Mucosa of stomach (tissue), 1 donor: ENCODE data around the gene PRPF6.
"Not testable (repeated sequence)": the region's sequence is repeated elsewhere in the genome, so short reads cannot be mapped to it uniquely, and the experiment has no call there.

ENCODE experiments used
- H3K27me3 ChIP-seq: one replicate; pipeline ENCODE4 v1.7.0; 2013; ENCODE audit warnings: mild to moderate bottlenecking, low read length; ENCODE audit not compliant: control insufficient read depth, insufficient read depth
- H3K36me3 ChIP-seq: one replicate; pipeline ENCODE4 v1.7.0; 2013; ENCODE audit warnings: low read length; ENCODE audit not compliant: control insufficient read depth, insufficient read depth
- H3K4me1 ChIP-seq: one replicate; pipeline ENCODE4 v1.7.0; 2013; ENCODE audit warnings: mild to moderate bottlenecking, low read length; ENCODE audit not compliant: control insufficient read depth, insufficient read depth
- H3K4me3 ChIP-seq: one replicate; pipeline ENCODE4 v1.7.0; 2013; ENCODE audit warnings: low read length
- H3K9ac ChIP-seq: one replicate; pipeline ENCODE4 v1.7.0; 2013; ENCODE audit warnings: mild to moderate bottlenecking, low read length, moderate library complexity
- H3K9me3 ChIP-seq: one replicate; pipeline ENCODE4 v1.7.0; 2013; ENCODE audit warnings: mild to moderate bottlenecking, low read length, moderate library complexity; ENCODE audit not compliant: control insufficient read depth
- donor health status: Pancreatic carcinoma.

PRPF6 gene

DNA sequence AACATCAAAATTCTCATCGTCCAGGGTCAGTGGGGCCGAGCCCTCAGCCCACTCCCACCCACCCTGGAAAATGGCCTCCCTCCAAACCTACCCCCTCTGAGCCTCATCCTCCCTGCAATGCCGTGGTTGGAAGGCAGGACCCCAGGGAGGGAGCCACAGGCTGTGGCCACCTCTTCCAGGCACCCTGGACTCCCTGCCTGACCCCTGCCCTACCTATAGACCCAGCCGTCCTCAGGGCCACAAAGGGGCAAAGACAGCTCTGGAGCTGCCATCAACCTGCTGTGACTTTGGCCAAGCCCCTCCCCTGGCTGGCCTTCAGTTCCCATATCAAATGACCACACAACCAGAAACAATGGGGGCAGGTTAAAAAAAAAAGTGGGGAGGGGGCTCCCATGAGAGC, 22.5 kb upstream of the PRPF6 start:
- H3K27me3 ChIP-seq = no peaks in the 10 kb centered on the region
- H3K4me3 ChIP-seq = no peak overlapping the region
- peaks cover 36% of the 10 kb centered on the region for H3K4me1 ChIP-seq
- H3K36me3 ChIP-seq = no peaks in the 10 kb centered on the region
- no peaks in the 10 kb centered on the region for H3K9me3 ChIP-seq
- H3K9ac ChIP-seq = no peak overlapping the region

DNA sequence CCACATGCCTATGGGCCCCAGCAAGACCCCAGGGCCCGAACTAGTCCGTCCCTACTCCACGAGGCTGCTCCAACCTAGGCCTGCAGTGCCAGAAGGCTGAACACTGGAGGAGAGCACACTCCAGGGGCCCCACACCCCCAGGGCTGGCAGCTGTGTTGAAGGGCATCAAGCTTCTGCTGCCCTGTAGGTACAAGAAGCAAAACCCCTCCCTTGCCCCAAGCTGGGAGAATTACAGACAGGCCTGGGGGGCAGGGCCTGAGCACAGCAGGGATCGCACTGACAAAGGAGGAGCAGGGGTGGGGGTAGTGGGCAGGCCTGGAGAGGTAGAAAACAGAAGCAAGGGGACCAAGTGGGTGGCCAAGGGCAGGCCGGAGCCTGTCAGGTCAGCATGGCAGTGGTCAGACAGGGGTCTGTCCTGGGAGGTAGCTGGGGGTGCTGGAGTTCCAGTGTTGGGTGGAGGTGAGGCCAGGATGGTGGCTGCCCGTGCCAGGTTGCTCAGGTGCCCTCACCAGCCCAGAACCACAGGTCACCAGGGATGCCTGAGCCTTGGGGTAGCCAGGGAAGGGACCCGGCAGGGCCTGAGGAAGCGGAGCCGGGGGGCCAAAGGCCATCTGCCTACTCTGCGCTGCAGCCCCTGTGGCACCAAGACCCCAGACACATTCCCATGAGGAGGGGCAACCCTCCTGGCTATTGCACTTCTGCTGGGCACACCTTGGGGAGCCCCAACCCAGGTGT, 21.8 kb upstream of the PRPF6 start:
- Histone ChIP-seq H3K9ac (no peak overlapping the region), H3K4me3 (no peak overlapping the region), H3K4me1 (peaks cover 29% of the 10 kb centered on the region), H3K27me3 (no peaks in the 10 kb centered on the region), H3K36me3 (no peaks in the 10 kb centered on the region), H3K9me3 (no peaks in the 10 kb centered on the region)

DNA sequence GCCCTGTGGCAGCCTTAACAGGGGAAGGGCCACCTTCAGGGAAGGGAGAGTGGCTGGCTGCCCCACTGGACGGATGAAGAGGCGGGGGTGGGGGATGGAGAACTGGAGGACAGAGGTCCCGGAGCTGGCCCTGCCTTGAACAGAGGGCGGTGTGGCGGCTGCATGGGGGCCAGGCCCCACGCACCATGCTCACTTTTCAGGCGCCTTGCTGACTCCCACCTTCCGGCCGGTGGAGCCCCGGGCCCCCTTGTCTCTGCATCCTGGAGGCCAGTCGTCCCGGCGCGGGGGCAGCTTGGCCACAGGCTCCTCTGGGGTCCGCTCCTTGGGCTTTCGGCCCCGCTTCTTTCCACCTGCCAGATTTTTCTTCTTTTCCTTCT, 21.2 kb upstream of the PRPF6 start:
- Histone ChIP-seq H3K9me3 (no peaks in the 10 kb centered on the region), H3K9ac (no peak overlapping the region)

DNA sequence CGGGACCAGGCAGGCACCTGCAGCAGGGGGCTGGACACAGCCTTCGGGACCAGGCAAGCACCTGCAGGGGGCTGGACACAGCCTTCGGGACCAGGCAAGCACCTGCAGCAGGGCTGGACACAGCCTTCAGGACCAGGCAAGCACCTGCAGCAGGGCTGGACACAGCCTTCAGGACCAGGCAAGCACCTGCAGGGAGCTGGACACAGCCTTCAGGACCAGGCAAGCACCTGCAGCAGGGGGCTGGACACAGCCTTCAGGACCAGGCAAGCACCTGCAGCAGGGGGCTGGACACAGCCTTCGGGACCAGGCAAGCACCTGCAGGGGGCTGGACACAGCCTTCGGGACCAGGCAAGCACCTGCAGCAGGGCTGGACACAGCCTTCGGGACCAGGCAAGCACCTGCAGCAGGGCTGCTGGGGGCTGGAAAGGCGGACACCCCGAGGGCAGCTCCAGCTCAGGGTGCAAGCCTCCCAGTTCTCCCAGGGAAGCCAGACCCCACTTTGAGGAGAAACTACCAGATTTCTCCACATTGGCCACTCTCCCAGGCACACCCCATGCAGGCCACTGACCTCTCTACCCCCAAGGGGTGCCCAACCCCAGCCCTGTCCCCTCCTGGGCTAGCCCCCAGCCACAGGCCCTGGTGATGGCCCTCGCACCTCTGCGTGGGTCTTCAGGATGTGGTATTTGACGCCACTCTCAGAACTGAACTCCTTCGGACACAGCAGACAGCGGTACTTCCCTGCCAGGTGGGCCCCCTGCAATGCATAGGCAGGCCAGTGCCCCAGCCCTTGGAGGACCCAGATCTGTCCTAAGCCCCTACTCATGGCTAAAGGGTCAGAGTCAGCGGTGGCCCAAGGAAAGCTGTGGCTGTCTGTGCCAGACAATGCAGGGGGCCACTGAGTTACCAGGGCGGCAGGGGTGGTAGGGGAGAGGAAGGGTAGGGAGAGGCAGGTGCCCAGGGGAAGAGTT, 20.0 kb upstream of the PRPF6 start:
- not testable (repeated sequence) for H3K4me3 ChIP-seq, H3K36me3 ChIP-seq, H3K9me3 ChIP-seq, H3K9ac ChIP-seq, H3K27me3 ChIP-seq
- H3K4me1 ChIP-seq = peaks cover 18% of the 10 kb centered on the region

More for the DNA sequence above, 21.2 kb upstream of the PRPF6 start:
- Histone ChIP-seq H3K27me3 (no peaks in the 10 kb centered on the region), H3K36me3 (no peaks in the 10 kb centered on the region), H3K4me3 (no peak overlapping the region), H3K4me1 (peaks cover 24% of the 10 kb centered on the region)

DNA sequence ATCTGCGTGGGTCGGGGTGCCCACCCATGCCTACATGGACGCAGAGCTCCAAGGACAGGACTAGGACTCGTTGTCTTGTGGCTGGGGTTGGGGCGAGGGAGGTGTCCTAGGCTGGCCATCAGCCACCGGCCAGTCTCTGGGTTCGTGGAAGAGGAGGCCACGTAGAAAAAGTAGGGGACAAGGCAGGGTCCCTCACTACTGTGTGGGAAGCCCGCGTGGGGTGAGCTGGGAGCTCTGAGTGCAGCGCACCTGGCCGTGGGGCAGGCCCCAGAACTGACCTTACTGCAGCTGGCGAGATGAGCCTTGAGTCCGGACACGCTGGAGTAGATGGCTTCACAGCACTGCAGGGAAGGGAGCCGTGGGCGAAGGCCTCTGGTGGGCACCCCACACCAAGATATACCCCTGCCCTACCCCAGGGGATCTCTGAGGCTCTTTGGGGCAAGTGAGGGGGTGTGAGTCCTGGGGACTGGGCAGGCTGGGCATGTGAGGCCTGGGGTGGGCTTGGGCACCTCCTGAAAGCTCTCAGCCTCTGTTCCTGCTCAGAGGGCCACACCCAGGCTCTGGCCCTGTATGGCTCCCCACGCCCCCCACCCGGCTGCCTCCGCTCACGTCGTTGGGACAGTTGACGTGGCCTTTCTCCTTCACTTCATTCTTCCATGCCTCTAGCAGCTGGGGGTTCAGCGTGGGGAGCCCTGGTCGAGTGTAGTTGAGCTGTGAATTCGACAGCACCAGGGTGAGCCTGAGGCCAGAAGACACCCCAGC, 19.1 kb upstream of the PRPF6 start:
- Histone ChIP-seq H3K36me3 (peaks cover 5% of the 10 kb centered on the region), H3K4me3 (no peak overlapping the region), H3K9ac (no peak overlapping the region), H3K27me3 (no peaks in the 10 kb centered on the region), H3K4me1 (peaks cover 16% of the 10 kb centered on the region), H3K9me3 (peaks cover 6% of the 10 kb centered on the region)

DNA sequence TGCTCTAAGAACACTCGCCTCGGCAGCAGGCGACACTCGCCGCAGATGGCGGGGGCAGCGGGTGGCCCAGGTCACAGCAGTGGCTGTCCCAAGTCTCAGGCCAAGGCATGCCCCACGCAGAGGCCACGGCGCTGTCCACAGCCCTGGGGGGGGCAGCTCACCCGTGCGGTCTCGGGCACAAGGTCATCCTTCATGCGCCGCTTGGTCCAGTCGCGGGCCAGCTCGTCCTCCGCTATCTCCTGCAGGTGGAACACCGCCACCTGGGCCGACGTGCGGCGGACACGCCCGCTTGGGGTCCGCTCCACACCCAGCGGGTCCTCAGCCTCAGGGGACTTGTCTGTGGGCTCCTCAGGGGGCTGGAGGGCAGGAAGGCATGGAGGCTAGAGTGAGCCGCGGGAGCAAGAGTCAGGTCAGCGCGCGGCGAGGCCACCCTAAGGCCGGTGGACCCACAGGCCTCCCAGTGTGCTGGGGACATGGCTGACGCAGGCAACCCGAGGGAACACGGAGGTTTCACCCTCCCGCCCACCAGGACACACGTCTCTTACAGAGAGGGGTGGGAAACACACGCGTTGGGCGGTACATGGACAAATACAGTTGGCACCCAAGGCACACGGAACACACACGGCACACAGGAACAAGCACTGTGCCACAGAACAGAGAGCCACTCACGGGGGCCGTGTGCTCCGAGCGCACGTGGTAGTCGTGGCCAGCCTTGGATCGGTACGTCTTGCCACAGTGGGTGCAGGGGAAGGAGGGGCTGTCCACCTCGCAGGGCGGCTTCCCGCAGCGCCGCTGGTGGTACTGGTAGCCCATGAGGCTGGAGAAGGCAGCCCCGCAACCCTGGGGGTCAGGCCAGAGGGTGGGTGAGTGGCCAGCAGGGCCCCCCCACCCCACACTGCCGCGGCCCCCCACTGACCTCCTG, 18.2 kb upstream of the PRPF6 start:
- Histone ChIP-seq H3K4me3 (no peak overlapping the region), H3K27me3 (no peaks in the 10 kb centered on the region), H3K9ac (no peak overlapping the region), H3K4me1 (peaks cover 8% of the 10 kb centered on the region), H3K36me3 (peaks cover 5% of the 10 kb centered on the region), H3K9me3 (peaks cover 6% of the 10 kb centered on the region)

DNA sequence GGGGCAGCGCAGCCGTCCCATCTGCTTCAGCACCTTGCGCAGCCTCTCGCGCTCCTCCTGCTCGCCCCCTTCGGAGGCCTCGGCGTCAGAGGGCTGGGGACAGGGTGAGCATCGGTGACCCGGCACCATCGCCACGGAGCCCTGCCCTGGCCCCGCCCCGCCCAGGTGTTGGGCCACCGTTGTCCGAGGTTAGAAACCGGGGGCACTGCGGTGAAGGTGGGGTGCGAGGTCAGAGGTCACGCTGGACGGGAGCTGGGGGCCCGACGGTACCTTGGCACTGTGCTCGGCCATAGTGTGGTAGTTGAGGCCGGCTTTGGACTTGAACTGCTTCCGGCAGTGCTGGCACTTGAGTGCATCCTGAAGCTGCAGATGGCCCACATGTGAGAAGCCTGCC, 17.6 kb upstream of the PRPF6 start:
- Histone ChIP-seq H3K27me3 (no peaks in the 10 kb centered on the region), H3K4me3 (no peak overlapping the region), H3K9me3 (peaks cover 6% of the 10 kb centered on the region), H3K36me3 (peaks cover 5% of the 10 kb centered on the region), H3K9ac (no peak overlapping the region), H3K4me1 (peaks cover 5% of the 10 kb centered on the region)

DNA sequence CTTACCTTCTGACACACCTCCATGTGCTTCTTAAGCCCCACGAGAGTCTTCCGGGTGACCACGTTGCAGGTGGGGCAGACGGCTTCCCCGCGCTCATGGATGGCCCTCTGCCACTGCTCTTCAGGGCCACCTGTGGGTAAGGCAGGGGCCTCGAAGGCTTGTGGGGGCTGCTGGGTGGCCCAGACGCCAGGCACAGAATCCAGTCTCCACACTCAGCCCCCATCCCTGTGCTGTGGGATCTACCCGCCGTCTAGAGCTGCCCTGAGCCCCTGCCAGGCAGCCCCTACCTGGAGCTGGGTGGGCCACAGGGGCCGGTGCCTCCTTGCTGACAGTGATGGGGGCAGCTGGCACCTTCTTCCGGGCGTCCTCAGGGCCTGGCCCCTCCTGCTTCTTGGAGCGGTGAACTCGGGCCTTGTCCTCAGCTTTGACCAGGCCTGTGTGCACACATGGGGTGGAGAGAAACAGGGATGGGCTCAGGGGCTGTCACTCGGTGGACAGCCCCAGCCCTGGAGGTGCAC, 17.1 kb upstream of the PRPF6 start:
- no peak overlapping the region for H3K4me3 ChIP-seq

DNA sequence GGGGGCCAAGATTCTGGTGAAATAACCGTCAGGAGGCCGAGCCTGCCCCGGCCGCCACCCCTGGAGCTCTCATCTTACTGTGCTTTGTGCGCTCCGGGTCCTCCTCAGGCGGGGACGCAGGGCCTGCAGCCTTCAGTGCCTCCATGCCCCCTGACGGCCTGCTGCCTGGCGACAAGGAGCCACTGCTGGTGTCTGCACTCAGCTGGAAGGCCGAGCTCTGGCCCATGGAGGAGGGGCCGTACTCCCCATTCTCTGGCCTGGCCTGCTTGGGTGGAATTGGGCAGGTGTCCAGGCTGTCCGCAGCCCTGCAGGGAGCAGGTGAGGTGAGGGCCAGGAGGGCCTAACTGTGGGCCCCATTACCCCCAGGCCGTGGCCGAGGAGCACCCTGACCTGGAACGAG, 16.5 kb upstream of the PRPF6 start:
- Histone ChIP-seq H3K27me3 (no peaks in the 10 kb centered on the region), H3K9me3 (peaks cover 6% of the 10 kb centered on the region), H3K4me1 (peaks cover 10% of the 10 kb centered on the region), H3K9ac (no peak overlapping the region), H3K4me3 (no peak overlapping the region), H3K36me3 (peaks cover 5% of the 10 kb centered on the region)

More for the DNA sequence above, 17.1 kb upstream of the PRPF6 start:
- Histone ChIP-seq H3K9ac (no peak overlapping the region), H3K4me1 (peaks cover 7% of the 10 kb centered on the region), H3K27me3 (no peaks in the 10 kb centered on the region), H3K9me3 (peaks cover 6% of the 10 kb centered on the region), H3K36me3 (peaks cover 5% of the 10 kb centered on the region)

DNA sequence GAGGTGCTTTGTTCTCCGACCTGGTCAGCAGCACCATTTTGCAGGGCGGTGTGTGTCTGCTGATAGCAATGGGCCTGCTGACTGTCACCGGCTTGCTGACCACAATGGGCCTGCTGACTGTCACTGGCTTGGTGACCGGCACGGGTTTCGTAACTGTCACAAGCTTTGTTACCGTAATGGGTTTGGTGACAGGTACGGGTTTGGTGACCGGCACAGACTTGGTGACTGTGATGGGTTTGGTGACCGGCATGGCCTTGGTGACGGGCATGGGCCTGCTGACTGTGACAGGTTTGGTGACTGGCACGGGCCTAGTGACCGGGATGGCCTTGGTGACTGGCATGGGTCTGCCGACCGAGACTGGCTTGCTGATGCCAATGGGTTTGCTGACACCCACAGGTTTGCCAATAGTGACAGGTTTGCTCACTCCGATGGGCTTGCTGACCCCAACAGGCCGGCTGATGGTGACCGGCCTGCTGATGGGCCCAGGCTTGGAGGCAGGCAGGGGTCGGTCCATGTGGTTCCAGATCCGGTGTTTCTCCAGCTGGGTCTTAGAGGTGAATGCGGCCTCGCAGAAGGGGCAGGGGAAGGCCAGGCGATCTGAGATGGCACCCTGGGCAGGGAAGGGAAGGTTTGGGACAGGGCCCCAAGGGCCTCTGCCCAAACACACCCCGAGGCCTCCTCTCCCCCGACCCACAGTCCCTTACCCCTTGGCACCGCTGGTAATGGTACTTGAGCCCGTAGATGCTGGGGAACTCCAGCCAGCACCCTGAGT, 14.6 kb upstream of the PRPF6 start:
- H3K36me3 ChIP-seq = peaks cover 5% of the 10 kb centered on the region
- no peak overlapping the region for H3K4me3 ChIP-seq
- peaks cover 6% of the 10 kb centered on the region for H3K9me3 ChIP-seq
- no peak overlapping the region for H3K9ac ChIP-seq
- H3K27me3 ChIP-seq = peaks cover 4% of the 10 kb centered on the region
- H3K4me1 ChIP-seq = peaks cover 15% of the 10 kb centered on the region
